HUDEP-2 (cell line): Measurements from ENCODE around the gene FAM237A.

ENCODE experiments used
- DNase-seq, 76 experiments: peaks; one replicate each; lab custom pipeline; 2025; ENCODE audit not compliant: unreplicated experiment in 76 of 76; lab: John Stamatoyannopoulos, UW

FAM237A gene

DNA sequence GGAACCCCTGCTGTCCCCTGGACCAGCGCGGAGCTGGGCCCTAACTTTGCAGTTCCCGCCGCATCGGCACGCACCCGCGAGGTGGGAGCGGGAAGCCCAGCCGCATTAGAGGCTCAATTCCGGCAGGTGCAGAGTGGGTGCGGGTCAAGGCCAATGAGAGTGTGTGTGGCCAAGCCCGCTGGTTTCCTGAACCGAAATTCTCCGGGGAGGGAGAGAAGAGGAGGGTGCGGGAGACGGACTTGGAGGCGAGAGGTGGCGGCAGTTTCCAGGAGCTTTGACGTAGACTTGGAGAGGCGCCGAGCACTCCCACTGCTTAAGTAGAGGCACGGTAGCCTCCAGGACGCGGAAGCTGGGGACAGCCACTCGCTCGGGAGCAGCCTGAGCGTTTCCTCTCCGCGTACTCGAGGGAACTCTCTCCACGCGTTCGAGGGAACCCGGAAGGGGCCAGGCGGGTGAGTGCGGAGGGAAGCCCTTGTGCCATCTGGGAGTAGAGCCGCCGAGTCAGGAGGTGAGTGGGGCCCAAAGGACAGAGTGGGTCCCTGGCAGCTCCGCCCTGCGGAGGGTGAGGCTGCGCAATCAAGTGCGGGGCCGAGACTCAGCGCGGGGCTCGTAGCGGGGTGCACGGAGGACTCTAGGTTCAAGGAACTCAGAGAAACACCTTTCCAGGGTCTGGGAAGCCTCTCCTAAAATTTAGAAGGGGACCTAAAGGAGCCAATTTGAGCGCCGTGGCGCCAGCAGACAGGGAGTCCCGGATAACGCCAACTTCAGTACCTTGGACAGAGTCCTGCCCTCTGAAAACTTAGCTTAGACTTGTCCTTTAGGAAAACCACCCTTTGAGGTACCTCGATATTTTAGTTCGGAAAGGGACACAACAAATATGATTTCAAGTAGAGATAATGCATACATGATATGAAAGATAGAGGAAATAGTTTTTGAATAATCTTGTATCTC lies at the start of gene FAM237A:
Gene FAM237A (plus strand): TSS at position 413 of the 951 bp plus-strand sequence. CDS start 1,750 bp downstream, outside the sequence.
- peak in 33 of 76 experiments; percentile 0 to 37 (median 12) for DNase-seq

GRCh38 chr2:206597717-206598218 lies 44.5 kb upstream of the FAM237A start:
- no peak for DNase-seq

- no peak for DNase-seq
Measured at GRCh38 chr2:206603243-206603642, 39.0 kb upstream of the FAM237A start.

DNA sequence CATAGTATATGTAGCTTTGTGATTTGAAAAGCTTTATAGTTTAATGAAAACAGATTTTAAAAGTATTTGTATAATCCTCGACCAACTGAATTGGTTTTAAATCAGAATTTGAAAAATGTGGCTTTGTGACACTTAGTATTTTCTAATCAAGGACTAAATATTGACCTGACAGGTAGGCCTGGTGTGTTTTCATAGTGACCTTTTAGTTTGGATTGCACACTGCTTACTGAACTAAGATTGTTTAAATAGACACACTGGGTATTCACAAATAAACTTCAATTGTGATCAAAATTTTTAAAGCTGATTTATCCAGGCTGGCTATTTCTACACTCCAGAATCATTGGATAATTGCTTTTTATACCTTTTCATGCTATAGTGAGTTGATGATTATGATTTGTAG lies 31.8 kb upstream of the FAM237A start:
- DNase-seq, result no peak

- DNase-seq, result no peak
Measured at GRCh38 chr2:206611191-206611590, 31.1 kb upstream of the FAM237A start.

DNA sequence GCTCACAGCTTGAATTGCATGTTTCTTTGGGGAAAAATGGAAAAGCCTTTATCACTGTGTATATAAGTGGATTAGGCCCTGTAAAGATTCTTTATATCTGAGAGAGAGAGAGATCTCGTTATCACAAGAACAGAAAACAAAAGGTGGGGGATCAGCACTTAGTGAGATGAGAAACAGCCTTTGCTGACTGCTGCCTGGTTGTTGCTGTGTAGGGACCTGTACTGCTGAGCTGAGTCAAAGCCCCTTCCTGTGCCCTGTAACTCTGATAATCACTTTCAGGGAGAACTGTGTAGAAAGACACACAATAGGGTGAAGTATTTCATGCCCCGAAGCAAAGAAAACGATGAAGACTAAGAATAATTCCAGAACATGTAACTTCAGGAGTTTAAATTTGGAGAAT lies 30.6 kb upstream of the FAM237A start:
- no peak for DNase-seq

GRCh38 chr2:206614811-206615210 lies 27.5 kb upstream of the FAM237A start:
- peak in 4 of 76 experiments; percentile 1 to 30 (median 4) for DNase-seq

DNA sequence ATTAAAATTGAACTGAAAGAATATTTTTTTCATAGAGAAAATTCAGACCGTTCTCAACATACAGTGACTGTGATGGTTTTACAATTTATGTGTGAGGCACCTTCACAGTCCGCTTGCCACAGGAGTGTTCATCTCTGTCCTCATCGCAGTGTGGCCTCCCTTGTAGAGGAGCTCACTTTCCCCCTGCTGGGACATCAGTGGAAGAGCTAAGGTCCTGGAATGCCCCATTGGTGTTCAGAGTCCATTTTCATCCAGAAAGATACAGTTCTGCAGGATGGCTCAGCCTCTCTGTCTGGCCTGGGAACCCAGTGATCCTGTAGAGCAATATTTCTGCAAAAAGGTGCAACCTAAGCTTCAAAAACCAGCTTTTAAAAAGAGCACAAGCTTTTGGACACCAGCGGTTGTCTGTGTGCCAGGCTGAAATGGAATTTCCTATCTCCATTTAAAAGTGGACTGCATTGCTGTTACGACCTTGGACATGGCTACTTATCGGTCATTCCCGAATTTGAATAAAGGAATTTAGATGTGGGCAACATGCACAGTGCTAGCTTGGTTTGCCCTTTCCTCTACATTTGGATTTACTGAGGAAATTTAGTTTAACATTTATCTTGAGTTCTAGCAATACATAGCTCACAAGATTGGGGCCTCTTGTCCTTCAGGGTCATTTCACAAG lies 26.7 kb upstream of the FAM237A start:
- DNase-seq, result no peak

DNA sequence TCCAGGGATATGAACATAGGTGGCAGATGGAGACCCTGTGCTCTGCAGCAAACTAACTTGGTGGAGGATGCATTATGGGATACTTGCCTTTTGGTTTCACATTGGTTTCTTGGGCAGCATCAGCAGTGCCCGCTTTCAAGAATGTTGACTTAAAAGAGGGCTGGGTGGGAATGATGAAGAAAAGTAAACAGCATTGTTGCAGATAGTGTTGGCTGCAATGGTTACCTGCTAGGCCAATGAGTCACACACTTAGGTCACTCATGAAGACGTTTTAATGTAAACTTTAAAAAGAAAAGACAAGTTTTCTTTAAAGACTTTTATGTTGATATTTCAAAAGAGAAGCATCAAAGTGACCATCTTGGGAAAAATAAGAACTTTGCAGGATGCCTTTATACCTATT lies 26.1 kb upstream of the FAM237A start:
- DNase-seq, result no peak

DNA sequence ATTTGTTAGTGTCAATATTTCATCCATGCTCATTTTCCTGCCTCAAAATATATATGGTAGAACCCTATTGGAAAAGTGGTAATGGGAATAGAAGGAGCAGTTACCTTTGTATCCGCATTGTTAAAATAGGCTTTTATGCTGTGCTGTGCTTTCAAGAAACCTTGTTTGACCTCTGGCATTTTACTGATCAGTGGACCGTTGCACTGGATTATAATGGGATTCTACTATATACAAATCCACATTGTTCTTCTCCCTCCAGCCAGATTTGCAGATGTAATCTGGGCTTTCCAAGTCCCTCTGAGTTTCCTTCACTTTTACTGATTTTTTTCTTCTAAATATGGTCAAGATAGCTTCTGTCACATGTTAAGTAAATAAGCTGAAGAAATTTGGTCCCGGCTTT lies 23.3 kb upstream of the FAM237A start:
- DNase-seq, result no peak

- DNase-seq, result no peak
Measured at GRCh38 chr2:206626108-206626507, 16.2 kb upstream of the FAM237A start.

DNA sequence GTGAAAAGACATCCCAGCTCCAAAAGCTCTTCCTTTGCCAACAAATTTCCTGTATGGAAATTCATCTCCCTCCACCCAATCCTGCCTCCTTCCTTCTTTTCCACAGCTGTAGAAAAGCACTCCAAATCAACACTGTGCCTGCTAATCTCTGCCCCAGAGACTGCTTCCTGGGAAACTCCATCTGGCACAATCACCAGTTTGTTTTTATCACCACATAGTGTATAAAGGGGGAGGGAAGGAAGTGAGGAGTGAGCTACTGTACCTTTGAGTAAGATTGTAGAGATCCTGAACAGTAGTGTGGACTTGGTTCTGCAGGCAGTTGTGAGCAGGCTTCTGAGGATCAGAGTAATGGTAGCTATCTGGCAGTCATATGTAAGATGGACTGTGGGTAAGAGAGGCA lies 14.7 kb upstream of the FAM237A start:
- DNase-seq, result no peak

DNA sequence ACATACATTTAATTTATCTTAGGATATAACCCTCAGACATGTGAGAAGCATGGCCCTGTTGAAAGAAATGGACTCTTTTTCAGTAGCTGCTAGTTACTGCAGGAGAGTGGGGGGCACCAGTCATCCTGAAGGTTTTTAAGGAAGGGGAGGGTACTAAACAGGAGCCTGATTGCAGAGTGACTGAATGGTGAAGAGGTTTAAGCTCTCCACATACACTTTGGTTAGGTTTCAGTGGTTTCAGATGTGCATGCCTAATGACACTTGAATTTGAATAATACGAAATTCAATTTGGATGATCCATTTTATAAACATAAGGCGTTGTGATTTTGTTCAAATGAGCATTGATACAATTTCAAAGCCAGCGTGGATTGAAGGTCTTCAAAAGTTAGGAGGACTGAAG lies 10.9 kb upstream of the FAM237A start:
- DNase-seq, result no peak

DNA sequence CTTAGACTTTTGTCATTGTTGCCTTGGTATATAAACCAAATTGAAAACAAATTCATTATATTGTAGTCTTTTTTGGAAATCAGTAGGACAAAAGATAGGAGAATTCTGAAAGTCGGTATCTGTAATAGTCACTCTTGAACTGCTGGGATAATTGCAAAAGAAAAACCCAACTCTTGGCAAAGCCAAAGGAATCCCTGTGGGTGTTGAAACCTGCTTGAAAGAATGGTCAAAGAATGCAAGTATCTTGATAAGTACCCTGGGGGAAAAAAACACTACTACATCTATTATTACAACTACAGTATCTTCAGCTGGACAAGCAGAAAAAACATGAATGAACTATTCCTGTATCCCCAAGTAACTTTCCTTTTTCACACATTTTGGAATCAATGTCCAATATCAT lies 7.3 kb upstream of the FAM237A start:
- DNase-seq, result no peak

- DNase-seq, result no peak
Measured at GRCh38 chr2:206639636-206640035, 2.7 kb upstream of the FAM237A start.

- DNase-seq, result no peak
Measured at GRCh38 chr2:206641226-206641625, 1.1 kb upstream of the FAM237A start.

GRCh38 chr2:206647985-206648384 lies 5.7 kb downstream of the FAM237A start:
- no peak for DNase-seq

- DNase-seq, result no peak
Measured at GRCh38 chr2:206657087-206657486, 14.8 kb downstream of the FAM237A start.

DNA sequence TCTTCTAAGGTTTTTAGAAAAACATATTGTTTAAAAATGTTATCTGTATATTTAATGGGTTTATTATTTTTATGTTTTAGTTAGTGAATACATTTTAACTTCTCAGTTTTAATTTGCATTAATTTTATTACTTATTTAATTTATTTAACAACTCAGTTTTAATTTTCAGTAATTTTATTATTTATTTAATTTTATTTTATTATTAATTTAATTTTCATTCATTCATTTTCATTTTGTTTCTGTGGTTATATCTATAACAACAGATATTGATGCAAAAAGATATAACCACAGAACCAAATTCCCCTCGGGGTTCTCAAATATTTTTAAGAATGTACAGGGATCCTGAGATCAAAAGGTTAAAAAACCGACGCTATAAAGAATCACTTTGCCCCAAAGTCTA lies 23.0 kb downstream of the FAM237A start:
- DNase-seq, result no peak

DNA sequence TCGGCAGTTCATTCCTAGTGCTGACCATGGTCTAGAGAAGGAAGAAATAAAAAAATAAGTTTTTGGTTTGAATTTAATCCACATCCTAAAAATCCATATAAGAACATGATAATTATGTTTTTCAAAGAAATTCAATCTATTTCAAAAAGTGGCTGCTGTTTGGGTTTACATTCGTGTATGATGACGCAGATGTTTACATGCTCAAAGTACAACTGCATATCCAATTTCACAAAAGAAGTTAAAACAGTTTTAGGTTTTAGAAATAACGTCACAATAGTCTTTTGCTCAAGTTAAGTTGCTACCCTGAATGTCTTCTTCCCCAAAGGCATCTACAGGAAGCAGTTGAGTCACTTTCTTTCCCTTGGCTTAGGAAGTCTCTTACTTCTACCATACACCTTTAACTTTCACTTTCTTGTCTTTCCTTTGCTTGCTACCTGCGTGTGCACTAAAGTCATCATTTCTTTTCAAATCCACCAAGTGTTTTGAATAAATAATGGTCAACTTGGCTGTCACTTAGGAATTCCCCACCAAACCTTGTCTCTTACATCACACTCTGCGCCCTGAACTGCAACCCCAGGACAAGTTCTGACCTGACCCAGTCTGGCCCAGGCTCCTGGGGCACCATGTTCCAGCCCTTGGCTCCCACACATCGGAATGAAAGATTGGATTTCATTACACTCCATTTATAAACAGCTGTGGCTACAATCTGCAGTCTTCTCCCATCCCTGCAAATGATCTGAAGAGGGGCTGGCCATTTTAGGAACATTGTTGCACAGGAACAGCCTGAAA lies 28.4 kb downstream of the FAM237A start:
- DNase-seq, result no peak

- no peak for DNase-seq
Measured at GRCh38 chr2:206683546-206683945, 41.3 kb downstream of the FAM237A start.
